ENCODE results near the gene CCT6B. TPM values are rescaled to one million over a fixed set of nuclear protein-coding genes. Genes with fewer than 3 reads are reported as not detected.

Gene CCT6B
- total and polyA plus RNA-seq, 2 of the 13 experiments (the other 11 are each of a cell fraction or from before 2014, with no cell fraction given): 0.41 to 1.4 TPM

- TF ChIP-seq ZNF800 (CRISPR knock-in tag; IDR thresholded peaks at IDR 0.05) (no peak), SATB2 (CRISPR knock-in tag; IDR thresholded peaks at IDR 0.05) (no peak), HOXA9 (CRISPR knock-in tag; IDR thresholded peaks at IDR 0.05; ENCODE audit: borderline replicate concordance) (0 out of 2 replicates have a peak, but pooled peaks have one; percentile 12), ZNF121 (CRISPR knock-in tag; IDR thresholded peaks at IDR 0.05) (no peak), MBNL3 (CRISPR knock-in tag; conservative IDR thresholded peaks at IDR 0.05) (no peak), PHF5A (CRISPR knock-in tag; IDR thresholded peaks at IDR 0.05; ENCODE audit: low read depth, unreplicated experiment) (no peak), CHD4 (IDR thresholded peaks at IDR 0.05; ENCODE audit: borderline replicate concordance, low read length) (no peak), TAF1 (CRISPR knock-in tag; IDR thresholded peaks at IDR 0.05) (peak; percentile 72), BHLHE40 (IDR thresholded peaks at IDR 0.05; ENCODE audit: low read length) (peak; percentile 62; the same call in 1 of the 2 replicates), ZNF234 (CRISPR knock-in tag; conservative IDR thresholded peaks at IDR 0.05) (no peak; the same call in 1 of the 2 replicates)
- TF ChIP-seq, protein P1, sequence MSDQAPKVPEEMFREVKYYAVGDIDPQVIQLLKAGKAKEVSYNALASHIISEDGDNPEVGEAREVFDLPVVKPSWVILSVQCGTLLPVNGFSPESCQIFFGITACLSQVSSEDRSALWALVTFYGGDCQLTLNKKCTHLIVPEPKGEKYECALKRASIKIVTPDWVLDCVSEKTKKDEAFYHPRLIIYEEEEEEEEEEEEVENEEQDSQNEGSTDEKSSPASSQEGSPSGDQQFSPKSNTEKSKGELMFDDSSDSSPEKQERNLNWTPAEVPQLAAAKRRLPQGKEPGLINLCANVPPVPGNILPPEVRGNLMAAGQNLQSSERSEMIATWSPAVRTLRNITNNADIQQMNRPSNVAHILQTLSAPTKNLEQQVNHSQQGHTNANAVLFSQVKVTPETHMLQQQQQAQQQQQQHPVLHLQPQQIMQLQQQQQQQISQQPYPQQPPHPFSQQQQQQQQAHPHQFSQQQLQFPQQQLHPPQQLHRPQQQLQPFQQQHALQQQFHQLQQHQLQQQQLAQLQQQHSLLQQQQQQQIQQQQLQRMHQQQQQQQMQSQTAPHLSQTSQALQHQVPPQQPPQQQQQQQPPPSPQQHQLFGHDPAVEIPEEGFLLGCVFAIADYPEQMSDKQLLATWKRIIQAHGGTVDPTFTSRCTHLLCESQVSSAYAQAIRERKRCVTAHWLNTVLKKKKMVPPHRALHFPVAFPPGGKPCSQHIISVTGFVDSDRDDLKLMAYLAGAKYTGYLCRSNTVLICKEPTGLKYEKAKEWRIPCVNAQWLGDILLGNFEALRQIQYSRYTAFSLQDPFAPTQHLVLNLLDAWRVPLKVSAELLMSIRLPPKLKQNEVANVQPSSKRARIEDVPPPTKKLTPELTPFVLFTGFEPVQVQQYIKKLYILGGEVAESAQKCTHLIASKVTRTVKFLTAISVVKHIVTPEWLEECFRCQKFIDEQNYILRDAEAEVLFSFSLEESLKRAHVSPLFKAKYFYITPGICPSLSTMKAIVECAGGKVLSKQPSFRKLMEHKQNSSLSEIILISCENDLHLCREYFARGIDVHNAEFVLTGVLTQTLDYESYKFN (CRISPR knock-in tag; conservative IDR thresholded peaks at IDR 0.05): no peak
- TF ChIP-seq, protein P2, sequence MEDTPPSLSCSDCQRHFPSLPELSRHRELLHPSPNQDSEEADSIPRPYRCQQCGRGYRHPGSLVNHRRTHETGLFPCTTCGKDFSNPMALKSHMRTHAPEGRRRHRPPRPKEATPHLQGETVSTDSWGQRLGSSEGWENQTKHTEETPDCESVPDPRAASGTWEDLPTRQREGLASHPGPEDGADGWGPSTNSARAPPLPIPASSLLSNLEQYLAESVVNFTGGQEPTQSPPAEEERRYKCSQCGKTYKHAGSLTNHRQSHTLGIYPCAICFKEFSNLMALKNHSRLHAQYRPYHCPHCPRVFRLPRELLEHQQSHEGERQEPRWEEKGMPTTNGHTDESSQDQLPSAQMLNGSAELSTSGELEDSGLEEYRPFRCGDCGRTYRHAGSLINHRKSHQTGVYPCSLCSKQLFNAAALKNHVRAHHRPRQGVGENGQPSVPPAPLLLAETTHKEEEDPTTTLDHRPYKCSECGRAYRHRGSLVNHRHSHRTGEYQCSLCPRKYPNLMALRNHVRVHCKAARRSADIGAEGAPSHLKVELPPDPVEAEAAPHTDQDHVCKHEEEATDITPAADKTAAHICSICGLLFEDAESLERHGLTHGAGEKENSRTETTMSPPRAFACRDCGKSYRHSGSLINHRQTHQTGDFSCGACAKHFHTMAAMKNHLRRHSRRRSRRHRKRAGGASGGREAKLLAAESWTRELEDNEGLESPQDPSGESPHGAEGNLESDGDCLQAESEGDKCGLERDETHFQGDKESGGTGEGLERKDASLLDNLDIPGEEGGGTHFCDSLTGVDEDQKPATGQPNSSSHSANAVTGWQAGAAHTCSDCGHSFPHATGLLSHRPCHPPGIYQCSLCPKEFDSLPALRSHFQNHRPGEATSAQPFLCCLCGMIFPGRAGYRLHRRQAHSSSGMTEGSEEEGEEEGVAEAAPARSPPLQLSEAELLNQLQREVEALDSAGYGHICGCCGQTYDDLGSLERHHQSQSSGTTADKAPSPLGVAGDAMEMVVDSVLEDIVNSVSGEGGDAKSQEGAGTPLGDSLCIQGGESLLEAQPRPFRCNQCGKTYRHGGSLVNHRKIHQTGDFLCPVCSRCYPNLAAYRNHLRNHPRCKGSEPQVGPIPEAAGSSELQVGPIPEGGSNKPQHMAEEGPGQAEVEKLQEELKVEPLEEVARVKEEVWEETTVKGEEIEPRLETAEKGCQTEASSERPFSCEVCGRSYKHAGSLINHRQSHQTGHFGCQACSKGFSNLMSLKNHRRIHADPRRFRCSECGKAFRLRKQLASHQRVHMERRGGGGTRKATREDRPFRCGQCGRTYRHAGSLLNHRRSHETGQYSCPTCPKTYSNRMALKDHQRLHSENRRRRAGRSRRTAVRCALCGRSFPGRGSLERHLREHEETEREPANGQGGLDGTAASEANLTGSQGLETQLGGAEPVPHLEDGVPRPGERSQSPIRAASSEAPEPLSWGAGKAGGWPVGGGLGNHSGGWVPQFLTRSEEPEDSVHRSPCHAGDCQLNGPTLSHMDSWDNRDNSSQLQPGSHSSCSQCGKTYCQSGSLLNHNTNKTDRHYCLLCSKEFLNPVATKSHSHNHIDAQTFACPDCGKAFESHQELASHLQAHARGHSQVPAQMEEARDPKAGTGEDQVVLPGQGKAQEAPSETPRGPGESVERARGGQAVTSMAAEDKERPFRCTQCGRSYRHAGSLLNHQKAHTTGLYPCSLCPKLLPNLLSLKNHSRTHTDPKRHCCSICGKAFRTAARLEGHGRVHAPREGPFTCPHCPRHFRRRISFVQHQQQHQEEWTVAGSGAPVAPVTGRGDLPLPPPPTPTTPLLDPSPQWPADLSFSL (CRISPR knock-in tag; IDR thresholded peaks at IDR 0.05): no peak
These were observed 19.1 kb upstream of the CCT6B start, which contains the start of gene LIG3 (continued) for GRCh38 chr17:34980353-34980680.
